Cortex of kidney (tissue), 1 donor: ENCODE data around the gene RECQL5.

ENCODE experiments used
- DNase-seq: peaks from one replicate; lab custom pipeline; 2025; lab: John Stamatoyannopoulos, UW

Gene RECQL5

GRCh38 chr17:75666959-75667790, at the start of gene RECQL5, which contains the start of gene SAP30BP:
TSS of gene RECQL5 (minus strand) at chr17:75667154. CDS start at chr17:75666557, 597 bp downstream.
TSS of gene SAP30BP (plus strand) at chr17:75667338. CDS start at chr17:75667373, 35 bp downstream.
- peak; percentile 36 for DNase-seq

GRCh38 chr17:75712446-75712845, 45.5 kb upstream of the RECQL5 start:
- DNase-seq, result no peak

DNA sequence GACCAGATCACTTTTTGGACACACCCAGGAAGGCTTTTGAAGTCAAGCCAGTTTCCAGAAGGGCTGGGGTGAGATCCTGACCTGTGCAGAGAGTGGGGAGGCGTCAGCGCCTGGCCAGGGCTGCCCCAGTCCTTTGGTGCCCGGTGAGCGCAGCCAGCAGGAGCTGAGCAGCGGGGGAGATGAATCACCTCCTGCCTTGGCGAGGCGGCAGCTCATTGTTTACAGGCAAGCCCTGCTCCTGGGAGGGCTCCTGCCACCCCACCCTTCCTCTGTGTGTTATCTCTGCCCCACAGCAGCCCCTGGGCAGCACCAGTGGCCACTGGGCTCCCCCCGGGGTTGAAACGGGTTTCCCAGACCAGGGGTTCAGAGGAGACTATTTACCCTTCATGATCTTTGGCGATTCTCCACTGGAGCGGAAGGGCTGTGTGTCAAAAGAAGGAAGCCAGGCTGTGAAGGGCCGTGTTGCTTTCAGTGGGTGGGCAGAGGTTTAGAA, 40.2 kb upstream of the RECQL5 start:
- DNase-seq, result no peak

- no peak for DNase-seq
Measured at GRCh38 chr17:75706042-75706728, 39.2 kb upstream of the RECQL5 start.

- no peak for DNase-seq
Measured at GRCh38 chr17:75704963-75705875, 38.3 kb upstream of the RECQL5 start.

DNA sequence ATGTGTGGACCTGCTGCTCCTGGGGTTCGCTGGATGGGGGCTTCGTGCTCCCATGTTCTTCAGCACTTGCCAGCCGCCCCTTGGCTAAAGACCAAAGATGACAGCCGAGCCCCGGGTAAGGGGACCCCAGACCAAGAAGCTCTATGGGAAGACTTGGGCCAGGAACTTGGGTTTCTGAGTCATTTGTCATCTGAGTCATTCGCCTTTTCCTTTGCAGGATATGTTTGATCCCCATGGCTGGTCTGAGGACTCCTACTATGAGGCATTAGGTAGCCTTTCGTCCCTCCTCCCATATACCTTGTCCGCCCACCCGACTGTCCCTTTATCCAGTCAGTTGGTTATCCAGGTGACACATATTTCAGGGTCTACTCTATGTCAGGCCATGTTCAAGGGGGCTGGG, 36.6 kb upstream of the RECQL5 start:
- no peak for DNase-seq

- no peak for DNase-seq
Measured at GRCh38 chr17:75703191-75703590, 36.2 kb upstream of the RECQL5 start.

GRCh38 chr17:75701288-75701687, 34.3 kb upstream of the RECQL5 start:
- no peak for DNase-seq

DNA sequence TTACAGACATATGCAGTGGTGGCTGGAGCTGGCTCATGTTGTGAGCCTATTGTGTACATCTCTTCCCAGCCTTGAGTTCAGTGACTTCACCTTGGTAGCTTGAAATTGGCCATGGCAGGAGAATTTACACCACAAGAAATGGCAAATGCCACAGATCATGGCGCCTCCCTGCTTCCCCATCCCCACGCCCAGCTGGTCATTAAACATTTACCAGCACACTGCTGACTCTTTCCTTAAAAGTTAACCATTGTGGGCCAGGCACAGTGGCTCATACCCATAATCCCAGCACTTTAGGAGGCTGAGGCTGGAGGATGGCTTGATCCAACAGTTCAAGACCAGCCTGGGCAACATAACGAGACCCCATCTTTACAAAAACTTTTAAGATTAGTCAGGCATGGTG, 31.7 kb upstream of the RECQL5 start:
- DNase-seq, result no peak

DNA sequence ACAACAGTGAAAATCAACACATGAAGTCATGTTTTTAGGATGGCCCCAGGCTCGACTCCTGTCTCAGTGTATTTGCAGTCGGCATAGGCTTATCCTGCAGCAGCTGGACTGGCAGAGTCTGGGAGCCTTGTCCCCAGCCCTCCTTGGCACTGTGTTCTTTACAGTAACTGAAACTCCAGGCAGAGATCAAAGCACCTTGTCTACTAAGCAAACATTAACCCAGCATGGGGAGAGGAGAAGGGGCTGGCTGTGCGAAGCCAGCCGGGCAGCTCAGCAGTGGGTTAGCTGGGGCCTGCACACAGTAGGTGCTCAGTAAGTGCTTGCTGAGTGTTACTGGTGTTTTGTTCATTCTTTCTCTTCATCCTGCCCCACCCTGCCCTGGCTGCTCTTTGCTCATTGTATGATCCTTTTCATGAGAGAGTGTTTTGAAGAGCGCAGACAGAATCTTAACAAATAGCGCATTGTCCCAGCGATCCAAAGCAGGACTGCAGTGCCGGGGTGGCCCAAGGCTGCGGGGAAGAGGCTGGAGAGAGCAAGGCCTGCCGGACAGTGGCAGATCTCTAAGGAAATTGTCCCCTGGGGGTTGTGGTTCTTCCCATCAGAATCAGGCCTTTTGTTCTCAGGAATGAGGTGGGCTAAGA, 30.8 kb upstream of the RECQL5 start:
- no peak for DNase-seq

GRCh38 chr17:75695830-75696271, 28.9 kb upstream of the RECQL5 start:
- DNase-seq, result no peak

DNA sequence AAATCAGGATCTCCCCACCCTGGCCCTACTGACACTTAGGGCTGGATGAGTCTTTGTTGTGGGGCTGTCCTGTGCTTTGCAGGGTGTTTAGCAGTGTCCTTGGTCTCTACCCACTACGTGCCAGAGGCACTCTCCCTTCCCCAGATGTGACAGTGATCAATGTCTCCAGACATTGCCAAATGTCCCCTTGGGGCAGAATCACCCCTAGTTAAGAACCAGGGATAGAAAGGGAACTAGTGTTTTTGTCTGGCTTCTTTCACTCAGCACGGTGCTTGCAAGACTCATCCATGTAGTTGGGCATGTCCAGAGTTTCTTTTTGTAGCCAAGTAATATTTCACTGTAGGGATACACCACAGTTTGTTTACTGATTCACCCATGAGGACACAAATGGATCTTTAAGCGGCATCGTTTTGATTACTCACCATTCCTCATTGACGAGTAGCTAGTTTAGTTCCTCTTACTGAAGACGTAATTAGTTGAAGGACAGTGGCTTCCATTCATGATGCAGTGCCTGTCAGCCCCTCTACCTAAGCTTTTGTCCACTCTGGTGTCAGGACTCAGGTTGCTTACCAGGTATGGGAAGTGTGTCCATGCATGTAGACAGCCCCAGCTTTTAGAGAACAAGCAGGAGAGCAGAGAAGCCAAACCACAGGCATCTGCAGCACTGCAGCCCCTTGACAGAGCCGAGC, 28.3 kb upstream of the RECQL5 start:
- no peak for DNase-seq

- no peak for DNase-seq
Measured at GRCh38 chr17:75694536-75694935, 27.6 kb upstream of the RECQL5 start.

DNA sequence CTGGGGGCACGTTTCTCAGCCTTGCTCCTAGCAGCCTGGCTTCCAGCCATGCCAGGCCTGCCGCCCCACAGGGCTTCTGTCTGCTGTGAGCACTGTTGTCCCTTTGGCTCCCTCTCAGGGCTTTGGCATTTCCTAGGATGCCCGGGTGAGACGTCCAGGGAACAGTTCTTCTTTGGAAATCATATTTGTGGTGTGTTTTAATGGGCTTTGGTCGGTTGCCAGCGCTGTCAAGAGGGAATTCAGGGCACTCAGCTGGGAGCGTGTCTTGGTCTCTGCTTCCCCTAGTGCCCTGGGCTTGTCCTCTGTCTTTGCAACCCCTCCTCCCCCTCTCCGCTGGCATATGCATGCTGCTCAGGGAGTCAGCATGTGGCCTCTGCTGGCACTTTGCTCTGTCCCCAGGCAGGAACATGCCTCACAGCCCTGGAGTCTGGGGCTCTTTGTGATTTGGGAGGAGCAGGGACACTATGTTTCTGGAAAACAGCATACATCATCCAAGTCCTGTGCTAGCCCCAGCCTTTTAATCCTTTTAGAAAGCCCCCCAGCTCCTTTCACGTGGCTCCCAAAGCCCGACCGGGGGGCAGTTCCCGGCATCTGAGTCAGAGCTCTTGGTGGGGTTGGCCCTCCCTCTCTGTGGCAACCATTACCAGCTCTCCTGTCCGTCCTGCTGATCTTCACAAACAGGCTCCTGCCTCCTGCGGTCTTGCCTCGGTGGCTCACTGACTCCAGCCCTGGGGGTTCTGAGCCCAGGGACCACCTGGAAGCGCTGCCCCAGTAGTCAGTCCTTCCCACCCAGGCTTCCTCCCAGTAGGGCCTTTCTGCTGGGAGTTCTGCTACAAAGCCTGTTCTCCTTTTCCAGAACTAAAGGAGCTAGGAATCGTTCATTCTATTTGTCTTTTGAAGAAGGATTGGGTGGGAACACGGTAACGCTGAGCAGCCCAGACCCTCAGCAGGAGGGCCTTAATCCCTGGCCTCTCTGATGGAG, 26.8 kb upstream of the RECQL5 start:
- no peak for DNase-seq

DNA sequence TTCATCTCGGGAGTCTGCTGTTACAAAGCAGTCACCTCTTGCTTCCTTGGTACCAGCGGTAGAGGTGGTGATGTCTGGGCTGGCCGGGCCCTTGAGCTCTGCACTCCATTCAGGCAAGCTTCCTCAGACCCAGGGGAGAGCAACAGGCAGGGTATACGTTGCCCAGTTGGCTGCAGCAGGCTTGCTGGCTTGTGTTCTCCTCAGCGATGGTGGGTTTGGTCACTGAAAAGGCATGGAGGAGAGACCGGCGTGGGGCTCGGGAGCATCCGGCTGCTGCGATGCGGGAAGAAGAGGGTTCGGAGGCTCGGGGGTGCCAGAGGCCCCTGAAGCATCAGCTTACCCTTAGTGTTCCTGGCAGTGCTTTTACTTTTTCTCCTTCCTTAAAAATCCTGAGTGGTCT, 26.0 kb upstream of the RECQL5 start:
- no peak for DNase-seq

DNA sequence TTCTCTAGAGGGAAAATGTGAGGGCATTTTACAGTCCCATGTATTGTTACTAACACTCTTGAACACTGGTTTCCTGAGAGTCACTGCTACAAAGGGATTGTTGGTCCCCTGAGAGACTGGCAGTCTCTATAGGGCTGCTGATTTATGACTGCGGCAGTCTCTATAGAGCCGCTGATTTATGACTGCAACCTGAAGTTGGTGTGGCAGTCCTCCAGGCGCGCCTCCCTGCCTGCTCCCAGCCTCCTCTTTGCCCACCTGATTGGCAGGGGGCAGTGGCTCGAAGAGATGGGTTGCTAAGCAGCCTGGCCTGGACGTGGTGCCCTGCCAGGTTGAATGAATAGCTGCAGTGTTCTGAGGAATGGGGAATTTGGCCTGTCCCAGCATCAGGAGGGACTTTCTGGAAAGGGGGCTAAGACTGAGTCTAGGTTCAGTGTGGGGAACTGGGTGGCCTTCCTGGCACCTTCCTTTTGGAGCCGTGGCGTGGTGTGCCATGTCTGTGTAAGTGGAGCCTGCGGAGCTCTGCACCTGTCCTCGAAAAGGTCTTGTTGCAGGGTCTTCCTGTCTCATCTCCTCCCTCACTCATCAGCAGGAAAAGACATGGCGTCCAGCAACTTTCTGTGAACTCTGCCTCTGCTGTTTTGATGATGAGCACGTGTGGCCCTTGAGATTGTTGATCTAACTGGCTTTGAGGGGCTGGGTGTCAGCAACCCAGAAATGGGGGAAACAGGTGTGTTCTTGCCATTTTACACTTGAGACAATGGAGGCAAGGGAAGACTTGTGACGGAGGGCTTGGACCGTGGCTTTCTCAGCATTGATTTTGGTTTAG, 25.1 kb upstream of the RECQL5 start:
- no peak for DNase-seq

DNA sequence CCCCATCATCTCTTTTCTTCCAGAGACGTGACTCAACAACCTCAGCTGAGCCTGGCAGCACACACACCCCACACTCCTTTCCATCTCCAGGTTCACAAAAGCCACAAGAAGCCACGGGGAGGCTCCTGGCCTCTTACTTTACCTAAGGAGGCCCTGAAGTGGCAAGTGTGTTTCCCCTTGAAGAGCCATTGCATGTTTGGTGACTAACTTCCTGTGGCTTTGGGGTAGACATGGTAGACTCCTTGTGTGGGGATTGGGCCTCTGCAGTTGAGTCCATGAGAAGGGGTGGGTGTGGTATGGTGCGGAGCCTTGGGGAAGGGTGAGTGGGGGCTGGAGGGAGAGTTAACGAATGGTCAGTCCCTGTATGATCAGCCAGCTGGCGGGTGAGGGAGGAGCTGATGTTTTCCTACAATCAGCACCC, 24.4 kb upstream of the RECQL5 start:
- DNase-seq, result no peak

GRCh38 chr17:75689441-75689873, 22.5 kb upstream of the RECQL5 start:
- no peak for DNase-seq
